CD4-positive, alpha-beta T cell treated with Interleukin-6 at 100 ng/mL for 8 hours (primary cell): Measurements from ENCODE around the gene LSMEM2.
A peak's percentile ranks its signal among the peaks of the same experiment; 100 is the strongest.
"Not testable (repeated sequence)": the region's sequence is repeated elsewhere in the genome, so short reads cannot be mapped to it uniquely, and the experiment has no call there.

Experiments
- DNase-seq: peaks from one replicate; pipeline ENCODE4 v3.0.0-alpha.2; 2020; ENCODE audit warnings: mixed read lengths, low spot score

LSMEM2 gene

DNA sequence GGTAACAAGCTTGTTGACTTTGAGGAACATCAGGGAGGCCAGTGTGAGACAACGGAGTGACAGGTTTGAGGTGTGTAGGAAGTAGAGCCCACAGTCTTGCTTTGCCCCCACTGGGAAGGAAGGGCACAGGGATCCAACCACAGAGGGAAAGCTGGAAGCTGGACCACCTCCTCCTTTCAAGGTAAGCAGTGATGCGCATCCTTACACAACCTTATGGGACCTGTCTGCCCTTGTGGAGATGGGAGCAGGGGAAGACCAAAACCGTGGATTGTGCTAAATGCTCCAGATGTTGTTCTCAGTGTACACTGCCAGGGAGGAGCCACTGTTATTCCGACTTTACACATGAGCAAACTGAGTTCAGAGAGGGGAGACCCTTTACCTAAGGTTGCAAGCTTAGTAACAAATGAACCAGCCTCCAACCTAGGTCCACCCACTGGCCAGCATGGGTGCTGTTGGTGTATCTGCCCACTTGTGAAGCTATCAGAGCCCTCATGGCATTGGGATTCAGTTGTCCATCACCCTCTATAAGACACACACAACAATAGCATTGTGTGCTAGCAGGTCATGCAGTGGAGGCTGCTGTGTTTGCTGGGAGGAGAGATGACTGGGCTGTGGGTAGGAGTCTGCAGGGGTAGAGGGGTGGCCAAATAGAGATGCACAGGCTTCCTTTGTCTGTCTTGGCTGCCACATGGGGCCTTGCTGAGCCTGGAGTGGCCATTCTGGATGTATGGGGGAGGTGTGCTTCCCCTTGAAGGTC is 586 bp upstream of the LSMEM2 start:
- no peak for DNase-seq

DNA sequence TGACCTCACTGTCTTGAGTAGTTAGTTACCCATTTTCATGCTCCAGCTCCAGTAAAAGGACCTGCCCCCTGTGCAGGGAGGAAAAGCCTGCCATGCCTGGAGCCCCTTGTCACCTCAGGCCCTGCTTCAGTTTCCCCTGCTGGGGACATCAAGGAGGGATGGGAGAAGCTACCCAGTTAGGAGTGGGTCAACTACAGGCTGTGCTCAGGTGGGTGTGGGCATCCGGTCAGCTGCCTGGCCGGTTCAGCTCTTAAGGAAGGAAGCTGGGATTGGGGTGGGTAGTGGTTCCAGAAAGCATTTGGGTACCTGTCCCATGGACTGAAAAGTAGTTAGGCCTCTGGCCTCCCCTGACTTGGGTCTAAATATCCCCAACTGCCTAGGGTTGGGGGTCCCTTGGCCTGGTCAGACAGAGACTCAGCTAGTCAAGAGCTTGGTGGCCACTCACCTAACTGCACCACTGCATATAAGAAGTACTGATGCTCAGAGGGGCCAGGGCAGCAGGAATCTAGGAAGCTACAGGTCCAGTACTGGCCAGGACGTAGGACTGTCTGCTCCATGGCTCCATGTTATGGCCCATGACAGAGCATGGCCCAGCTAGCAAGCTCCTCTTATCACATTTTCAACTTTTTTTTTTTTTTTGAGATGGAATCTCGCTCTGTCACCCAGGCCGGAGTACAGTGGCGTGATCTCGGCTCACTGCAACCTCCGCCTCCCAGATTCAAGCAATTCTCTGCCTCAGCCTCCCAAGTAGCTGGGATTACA is 549 bp downstream of the LSMEM2 start:
- DNase-seq: no peak

DNA sequence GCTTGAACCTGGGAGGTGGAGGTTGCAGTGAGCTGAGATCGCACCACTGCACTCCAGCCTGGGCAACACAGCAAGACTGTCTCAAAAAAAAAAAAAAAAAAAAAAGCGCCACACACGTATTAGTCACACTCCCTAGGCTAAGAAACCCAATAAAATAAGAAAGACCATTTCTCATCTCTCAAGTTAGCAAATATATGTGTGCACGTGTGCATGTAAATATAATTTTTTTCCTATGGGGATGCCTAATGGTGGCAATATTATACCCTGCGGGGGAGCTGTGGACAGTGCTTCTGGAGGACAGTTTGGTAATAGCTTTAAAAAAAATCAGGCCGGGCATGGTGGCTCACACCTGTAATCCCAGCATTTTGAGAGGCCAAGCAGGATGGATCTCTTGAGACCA is 5.2 kb downstream of the LSMEM2 start:
- not testable (repeated sequence) for DNase-seq

DNA sequence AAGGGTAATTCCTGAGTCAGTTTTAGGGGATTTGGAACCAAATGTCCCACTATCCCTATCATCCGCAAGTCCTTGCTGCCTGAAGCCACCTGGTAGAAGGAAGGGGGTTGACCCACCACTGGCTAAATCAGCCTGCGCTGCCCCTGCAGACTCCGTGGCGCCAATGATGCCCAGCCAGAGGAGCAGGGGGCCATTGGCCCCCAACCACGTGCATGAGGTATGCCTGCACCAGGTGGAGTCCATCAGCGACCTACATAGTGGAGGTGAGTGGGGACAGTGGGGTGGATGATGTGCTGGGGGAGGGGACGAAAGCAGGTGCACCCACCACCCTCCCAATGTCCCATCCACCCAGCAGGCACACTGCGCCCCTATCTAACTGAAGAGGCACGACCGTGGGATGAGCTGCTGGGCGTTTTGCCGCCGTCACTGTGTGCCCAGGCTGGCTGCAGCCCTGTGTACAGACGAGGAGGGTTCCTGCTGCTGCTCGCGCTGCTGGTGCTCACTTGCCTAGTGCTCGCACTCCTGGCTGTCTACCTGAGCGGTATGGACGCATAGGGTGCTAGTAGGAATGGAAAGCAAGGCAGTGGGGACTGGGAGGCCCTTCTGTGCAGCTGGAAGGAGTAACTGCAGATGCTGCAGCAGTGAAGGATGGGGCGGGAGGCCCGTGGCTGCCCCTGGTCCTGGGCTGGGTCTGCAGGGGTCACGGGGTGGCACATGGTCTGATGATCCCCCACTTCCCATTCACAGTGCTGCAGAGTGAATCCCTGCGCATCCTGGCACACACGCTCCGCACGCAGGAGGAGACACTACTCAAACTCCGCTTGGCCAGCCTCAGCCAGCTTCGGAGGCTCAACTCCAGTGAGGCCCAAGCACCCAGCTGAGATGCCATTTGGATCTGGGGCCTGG is 7.7 kb downstream of the LSMEM2 start:
- no peak for DNase-seq

DNA sequence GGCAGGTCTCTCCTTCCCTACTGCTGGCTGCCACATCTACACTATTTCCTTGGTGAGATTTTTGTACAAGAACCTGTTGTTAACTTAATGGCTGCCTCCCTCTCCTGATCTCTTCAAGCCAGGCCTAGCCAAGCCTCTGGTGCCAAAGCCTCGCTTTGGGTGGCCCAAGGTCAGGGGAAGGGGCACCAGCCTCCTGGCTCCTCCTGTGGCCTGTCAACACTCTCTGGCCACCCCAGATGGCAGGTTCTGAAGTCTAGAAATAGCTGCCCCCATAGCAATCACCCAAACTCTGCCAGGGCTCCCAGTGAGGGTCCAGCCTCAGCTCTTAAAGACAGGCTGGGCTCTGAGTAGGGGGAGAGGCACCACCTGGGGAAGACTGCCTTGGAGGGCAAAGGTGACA is 8.4 kb downstream of the LSMEM2 start:
- DNase-seq: no peak

DNA sequence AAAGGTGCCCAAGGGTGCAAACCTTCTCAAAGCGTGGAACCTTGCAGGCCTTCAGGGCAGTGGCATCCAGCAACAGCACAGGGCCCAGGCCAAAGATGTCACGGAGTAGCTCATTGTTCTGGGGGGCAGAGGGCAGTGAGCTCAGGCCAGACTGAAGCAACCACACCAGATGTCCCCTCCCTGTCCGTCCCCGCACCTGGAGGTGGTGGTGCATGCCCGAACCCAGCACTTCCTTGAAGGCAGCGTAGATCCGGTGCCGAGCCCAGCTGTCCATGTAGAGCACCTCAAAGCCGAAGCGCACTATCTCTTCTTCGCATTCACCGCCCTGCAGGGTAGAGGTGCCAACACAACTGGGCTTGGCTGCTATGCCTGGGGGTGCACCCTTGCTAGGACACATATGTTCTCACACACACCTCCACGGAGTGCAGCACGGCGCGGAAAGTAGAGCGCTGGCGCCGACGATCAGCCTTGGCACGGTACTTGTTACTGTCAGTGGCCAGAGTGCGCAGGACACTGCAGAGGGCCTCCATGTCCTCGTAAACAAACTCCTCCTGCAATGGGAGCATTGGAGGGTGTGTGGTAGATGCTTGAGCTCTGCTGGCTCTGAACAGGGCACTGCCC is 9.6 kb downstream of the LSMEM2 start:
- no peak for DNase-seq

DNA sequence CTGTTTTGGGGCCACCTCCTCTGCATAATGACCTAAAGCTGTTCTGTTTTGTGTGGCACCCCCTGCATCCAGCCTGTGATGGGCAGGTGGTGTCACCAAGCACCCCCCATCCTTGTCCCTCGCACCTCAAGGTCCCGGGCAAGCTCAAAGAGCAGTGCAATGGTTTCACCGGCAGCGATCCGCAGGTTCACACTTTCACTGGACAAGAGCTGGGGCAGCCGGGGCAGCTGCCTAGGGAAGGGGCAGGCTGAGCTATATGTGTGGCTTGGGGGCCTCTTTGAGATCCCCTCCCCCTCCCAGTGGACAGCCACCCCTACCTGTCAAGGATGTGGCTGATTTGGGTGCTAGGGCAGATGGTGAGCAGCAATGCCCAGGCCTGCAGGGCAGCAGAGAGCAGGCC is 10.2 kb downstream of the LSMEM2 start:
- DNase-seq: no peak

DNA sequence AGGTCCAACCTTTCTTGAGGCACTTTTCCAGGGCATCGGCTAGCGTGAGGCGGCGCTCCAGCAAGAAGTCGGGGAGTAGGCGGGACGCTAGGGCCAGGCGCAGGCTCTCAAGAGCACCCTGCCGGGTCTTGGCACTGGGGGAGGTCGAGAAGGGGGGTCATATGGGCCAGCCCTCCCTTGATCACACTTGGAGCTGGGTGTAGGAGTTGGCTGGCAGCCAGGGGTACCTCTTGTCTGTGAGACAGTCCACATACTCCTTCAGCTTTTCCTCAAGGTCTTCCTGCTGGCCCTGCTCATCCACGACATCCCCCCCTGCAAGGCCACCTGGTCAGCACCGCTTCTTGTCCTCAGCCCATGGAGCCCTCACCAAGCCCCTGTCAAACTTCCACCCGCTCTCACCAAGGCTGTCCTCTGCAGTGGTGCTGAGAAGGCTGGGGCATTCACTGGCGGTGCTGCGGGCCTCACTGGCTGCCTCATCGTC is 11.3 kb downstream of the LSMEM2 start:
- DNase-seq: no peak

DNA sequence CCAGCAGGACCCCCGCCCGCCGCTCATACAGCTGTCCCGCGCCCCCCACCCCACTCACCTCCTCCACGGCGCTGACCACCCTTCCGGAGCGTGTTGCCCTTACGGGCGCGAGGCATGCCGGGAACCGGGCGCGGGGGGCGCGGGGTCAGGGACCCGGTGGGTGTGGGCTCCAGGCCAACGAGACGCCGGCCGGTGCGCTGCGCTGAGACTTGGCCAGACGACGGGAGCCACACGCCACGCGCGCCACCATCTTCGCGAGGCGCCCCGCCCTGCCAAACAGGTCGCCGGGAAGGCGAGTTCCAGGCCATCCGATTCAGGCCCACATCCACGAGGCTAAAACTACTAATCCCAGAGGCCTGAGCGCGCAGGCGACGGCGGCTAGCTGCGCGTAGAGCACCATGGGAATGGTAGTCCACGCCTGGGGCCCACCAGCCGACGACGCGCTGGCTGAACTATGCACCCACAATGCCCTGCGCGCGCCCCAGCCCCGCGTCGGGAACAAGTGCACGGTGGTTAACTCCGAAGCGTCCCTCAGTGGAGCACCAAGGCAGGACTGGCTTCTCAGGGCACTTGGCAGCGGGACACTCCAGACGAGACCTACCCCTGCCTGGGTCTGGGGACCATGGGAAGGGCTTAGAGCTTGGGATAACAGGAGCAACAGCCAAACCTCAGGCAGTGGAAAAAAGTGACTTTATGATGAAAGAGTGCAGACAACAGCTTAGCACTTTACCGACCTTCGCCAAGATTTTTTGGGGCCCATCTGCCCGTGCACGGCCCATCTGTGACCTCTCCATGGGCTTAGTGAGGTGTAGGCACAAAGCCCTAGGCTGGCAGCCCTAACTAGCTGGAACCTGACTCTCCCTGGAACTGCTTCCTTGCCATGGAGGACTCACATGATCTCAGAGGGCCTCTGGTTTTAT is 13.5 kb downstream of the LSMEM2 start, which contains the start of gene IFRD2:
Gene IFRD2 (minus strand): TSS at position 271 of the 920 bp plus-strand sequence. CDS start 155 bp downstream, at position 116.
- DNase-seq: peak; percentile 96

DNA sequence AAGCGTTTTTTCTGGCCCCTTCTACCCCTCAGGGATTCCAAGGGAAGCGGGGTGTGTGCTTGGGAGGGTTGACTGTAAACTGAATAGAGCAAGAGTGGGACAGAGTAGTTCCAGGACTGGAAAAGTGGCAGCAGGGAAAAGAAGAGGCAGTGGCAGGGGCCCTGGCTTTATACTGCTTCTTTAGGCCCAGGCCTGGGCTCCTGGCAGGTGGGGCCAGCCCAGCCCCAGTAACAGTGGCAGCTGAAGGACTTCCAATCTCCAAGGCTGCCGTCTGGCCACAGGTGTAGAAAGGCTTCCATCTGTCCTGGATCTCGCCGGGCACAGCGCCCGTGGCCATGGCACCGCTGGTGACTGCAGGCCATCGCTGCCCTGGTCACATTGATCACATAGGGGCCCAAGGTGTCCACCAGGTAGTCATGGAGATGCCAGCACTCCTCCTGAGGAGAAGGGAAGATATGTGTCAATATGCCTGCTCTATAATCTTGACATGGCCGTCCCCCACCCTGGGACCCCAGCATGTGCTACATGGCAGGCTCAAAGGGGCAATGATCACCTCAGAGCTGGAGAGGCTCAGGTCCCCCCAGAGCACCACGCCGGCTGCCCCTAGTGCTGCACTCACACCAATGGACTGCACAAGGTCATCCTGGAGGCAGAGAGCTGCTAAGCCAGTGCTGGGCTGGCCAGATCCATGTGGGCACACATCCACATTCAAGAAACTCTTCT is 14.4 kb downstream of the LSMEM2 start:
- DNase-seq: no peak

DNA sequence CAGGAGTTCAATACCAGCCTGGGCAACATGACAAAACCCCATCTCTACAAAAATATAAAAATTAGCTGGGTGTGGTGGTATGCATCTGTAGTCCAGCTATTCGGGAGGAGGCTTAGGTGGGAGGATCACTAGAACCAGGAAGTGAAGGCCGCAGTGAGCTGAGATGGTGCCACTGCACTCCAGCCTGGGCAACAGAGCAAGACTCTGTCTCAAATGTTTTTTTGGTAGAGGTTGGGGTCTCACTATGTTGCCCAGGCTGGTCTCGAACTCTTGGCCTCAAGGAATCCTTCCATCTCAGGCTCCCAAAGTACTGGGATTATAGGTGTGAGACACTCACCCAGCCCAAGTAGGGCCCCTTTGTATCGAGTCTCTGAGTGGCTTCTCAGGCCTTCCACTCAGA is 15.2 kb downstream of the LSMEM2 start:
- no peak for DNase-seq

DNA sequence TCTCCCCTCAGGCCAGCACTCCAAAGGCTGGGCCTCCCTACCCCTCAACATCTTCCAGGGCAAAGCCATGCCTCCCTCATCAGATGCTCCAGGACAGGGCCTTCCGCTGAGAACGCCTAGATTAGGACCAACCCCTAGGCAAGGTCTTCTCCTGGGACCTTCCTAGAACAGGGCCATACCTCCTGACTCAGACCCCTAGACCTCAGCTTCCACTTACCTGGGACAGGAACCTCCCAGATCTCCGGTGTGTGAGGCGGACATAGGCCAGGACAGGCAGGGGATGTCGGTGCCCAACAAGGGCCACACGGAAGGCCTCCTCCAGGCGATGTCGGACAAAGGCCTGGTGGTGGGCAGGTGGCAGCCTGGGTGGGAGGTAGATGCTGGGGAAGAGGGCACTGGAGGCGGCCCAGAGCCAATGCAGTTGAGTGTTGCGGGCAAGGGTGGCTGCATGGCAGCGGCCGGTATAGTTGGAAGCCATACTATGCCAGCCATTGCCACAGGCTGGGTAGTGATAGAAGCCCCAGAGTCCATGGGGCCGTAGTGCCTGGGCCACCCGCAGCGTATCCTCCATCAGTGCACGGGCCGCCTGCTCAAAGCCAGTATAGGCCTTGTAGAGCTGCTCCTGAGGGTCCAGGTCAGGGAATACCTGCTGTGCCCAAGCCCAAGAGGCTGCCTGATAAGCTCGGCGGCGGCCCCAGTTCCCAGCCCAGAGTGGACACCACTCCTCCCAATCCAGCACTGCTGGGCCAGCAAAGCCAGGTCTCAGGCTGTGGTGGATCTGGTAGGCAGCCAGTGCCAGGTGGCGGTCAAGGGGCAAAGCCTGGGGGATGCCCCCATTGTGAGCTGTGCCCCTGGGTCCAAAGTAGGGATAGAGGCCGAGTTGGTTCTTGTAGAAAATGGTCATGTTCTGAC is 15.9 kb downstream of the LSMEM2 start:
- DNase-seq: no peak

DNA sequence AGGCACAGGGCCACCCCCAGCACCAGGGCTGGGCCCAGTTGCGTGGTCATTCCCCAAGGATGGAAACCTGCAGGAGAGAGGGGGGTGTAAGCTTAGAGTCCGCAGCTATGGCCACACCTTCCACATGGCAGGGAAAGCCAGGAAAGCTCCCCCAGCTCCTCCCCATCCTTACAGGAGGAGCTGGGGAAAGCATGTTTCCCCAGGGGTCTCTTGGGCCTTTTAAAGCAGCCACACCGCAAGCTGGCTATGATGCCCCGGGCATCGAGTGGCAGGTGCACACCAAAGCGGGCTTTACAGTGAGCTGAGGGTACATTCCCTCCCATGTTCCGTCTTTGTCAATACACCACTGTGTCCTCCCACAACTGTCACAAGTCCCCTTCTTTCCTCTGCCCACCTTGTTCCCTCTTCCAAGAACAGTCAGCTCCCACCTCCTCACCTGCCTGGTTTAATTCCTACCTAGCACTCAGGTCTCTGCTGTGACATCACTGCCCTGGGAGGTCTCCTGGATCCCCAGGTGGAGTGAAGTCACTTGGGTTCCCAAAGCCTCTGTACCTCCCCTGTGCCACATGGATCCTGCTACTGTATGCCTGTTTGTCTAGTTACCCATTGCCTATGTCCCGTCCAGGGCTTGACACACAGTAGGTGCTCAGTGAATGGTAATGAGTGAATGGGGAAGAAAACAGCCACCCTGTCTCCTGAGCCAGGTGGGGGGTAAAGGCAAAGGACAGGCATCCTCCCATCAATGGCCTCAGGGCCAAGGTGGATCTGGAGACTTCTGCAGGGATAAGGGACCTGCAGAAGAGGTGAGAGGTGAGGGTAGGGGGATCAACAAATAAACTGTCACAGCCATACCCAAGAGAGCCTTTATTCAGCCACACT is 16.9 kb downstream of the LSMEM2 start:
- no peak for DNase-seq

DNA sequence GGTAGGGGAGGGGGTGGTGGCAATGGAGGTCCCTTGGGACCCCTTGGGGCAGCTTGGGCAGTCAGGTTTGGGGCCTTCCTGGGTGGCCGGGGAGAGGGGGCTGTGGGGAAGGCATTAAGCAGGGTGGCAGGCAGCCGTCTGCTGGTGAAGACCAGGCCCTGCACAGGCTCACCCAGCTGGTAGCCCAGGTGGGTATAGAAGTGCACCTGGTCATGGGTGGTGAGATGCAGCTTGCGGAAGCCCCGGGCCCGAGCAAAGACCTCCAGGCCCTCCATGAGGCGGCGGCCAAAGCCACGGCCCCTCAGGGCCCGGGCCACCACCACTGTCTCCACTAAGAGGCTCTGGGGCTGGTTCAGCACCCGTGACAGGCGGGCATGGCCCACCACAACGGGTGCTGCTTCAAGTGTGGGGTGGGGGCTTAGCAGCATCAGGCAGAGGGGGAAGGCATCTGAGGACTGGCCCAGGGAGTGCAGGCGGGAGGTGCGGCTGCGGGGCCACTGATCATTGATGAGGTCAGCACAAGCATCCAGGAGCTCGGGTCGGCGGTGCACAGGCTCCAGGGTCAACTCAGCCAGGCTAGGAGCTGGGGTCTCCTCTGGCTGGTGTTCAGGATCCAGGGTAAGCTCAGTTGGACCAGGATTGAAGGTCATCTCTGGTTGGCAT is 18.0 kb downstream of the LSMEM2 start:
- DNase-seq: no peak

DNA sequence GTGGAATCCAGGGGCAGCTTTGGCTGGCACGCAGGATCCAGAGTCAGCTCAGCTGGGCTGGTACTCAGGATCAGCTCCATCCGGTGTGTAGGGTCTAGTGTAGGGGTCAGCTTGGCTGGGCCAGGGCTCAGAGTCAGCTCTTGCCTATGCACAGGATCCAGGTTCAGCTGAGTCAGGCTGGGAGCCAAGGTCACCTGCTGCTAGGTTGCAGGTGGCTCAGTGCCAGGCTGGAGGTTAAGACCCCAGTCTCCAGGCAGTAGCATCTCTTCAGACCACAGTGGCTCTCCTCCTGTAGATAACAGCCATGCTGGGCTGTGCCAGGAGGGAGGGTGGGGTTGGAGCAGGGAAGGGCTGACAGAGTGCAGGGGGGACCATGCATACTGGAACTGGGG is 18.5 kb downstream of the LSMEM2 start:
- no peak for DNase-seq

DNA sequence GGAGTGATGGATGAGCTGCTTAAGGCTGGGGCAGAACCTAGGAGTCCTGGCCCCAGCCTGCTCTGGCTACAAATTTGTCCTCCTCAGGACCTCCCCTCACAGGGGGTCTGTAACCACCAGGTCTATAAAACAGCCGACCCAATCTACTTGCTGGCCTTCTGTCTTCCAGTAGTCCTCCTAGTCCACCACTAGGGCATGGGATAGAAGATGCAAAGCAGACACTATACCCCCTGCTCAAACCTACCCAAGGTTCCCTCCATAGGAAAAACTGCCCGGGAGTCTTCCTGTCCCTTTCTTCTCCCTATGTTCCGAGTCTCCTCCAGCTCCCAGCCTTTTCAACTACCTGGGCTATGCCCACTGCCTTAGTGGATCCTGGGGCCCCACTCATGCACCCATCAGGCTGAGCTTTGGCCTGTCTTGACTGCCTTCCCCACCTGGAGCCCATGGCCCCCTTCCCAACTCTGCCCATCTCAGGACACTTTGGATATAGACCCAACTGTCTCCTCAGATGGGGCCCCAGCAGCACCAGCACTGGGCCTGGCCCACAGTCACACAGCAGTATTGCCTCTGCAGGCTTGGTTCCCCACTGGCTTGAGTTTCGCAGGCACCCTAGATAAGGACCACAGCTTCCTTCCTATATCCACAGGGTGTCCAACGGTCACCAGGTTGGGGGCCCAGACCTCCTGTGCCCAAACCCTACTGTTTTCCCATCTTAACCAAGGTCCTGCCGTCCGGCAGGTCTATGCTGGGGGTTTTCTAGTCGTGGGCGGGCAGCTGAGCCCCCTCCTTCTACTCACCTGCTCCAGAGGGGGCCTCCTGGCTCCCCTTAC is 19.2 kb downstream of the LSMEM2 start:
- DNase-seq: no peak
